ENCODE data around the gene ABHD12.

ABHD12 gene

DNA sequence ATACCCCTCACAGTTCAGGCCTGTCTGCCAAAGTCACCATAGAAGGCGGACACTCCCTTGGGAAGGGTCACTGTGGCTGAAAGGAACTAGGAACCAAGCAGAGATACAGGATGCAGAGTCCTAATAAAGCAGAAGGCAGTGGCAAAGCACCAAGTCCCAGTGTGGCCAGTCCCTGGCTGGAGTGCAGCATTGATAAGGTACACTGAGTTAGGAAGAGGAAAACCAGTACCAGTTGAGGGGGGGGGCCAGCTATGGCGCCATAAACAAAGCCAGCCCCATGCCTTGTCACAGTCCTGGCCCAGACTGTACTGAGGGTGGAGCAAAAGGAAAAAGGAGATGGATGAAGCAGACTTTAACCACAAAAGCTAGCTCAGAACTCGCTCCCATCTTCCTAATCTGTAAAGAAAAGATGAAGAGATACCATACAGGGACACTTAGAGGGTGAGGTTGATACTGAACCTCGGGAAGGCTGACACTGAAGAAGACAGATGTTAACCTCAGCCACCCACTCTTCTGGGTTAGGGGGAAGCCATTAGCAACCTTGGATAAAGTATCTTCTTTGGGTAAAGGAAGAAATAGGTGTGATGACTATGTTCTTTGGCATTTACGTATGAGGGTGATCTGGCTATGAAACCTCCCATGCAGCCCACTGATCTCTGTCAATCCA lies 7.8 kb downstream of the ABHD12 start:
- no peak for DNase-seq (ENCODE audit: low read depth in 2 of 2)

DNA sequence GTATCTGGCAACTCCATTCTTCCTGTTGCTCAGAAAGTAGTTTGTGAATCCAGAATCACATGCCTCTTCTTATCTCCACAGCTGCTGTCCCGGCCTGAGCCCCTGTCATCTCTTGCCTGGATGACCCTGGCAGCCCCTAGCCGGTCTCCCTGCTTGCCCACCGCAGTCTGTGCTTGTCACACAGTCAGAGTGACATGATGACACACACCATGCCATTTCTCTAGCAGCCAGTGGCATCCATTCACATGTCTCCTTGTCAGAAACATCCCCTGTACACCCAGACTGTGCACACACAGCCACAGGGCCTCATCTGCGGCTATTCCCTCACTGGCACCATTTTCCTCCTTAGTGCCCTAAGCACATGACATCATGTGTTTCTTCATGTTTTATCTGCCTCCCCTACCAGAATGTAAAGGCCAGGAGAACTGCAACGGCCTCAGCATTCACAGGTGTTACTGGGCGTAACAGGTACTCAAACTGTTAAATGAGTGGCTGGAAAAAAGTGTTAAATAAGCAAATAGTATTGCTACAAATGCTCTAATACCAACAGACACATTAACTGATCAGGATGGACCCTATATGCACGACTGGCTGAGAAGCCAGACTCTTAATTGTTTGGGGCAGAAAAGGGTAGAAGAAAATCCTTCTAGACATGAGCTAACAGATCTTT lies 9.6 kb downstream of the ABHD12 start:
- no peak for DNase-seq (ENCODE audit: low read depth in 2 of 2)

DNA sequence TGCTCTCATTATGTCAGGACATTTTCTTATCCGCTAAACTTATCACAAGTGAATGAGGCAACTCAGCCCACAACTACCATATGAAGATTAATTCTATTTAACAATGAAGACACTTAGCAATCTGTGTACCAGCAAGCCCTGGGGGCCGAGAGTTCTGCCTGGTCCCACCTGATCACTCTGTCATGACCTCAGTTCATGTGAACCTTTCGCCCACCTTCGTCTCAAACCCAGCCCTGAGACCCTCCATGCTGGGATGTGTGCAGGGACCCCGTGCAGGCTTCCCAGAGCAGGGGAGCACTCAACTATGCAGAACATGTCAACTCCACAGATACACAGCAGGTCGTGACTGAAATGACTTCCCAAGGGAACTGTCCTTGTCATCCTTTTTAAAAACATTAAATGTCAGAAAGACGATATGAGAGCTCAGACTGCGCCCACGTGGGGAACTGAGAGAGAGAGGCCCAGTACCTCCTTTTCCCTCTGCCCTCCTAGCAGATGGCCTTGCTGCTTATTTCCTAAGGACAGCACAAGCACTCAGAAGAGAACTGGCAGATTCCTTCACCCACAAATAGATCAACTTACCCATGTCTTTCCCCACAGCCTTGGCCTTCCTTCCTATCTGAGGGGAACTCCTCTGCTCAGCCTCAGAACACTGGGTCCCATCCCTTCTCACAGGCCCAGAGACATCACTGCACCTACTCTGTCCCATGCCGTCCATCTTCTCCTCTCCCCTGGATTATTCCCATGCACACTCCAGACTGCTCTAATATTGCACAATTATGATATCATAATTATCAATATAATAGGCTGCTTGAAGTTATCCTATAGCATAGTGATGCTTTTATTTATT lies 11.5 kb downstream of the ABHD12 start:
- no peak for DNase-seq (ENCODE audit: low read depth in 2 of 2)

DNA sequence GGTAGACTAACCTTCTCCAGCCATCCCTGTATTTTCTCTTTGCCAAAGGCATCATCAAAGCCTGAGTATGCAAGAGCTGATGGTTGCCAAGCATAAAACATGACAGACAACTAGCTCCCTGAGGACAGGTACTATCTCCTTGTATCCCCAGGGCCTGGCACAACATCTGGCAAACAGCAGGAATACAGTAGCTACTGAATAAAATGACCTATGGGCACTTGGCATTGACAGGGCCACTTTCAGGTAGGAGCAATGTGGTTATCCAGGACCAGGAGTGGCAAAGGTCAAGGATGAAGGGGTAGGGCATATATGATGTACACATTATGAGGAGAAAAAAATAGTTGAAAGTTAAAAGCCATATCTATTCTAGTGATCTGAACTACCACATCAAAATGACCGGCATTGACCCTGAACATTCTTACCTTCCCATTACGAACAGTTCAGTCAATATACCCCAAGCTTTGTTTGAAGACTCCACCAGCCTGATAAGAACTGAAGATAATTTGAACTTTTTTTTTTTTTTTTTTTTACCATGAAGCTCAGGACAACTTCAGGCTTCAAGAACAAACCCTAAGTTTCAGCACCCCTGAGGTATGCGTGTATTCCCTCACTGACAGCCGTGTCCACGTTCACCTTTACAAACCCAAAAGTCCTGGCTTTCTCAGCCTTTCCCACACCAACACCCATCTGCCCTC lies 12.3 kb downstream of the ABHD12 start:
- DNase-seq (ENCODE audit: low read depth in 2 of 2): no peak

DNA sequence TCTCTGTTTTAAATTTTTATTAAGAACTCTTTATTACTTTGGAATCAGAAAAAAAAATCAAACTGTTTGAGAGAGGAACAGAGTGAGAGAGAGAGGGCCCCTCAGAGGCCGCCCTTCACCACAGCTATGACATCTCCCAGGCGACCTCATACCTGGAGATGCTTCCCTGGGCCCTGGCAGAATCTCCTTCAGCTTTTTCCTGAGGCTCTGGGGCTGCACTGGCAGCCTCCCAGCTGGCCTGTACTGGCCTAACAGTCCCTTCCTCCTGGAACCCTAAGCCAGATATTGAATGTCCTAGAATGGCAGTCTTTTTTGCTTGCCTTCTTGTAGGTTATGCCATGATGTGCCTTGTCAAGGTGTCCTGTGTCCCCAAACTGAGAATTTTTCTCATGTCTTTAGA lies 13.7 kb downstream of the ABHD12 start:
- no peak for DNase-seq (ENCODE audit: low read depth in 2 of 2)

DNA sequence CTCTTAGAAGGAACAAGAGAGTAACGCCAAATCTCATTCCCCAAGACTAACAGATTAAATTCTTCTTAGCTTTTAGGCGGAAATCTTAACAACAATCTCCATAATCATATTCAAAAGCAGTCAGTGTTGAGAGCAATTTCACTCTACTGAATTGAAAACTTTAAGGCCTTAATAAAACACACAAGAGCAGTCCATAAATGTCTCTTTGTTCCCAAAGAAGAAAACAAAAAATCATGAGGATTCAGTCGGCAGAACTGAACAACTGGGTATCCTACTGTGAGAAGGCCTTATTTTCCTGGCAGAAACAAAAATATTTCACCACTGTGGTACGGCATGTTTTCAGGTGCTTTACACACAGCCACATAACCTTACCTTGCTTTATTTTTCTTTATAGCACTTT lies 14.4 kb downstream of the ABHD12 start:
- no peak for DNase-seq (ENCODE audit: low read depth in 2 of 2)

DNA sequence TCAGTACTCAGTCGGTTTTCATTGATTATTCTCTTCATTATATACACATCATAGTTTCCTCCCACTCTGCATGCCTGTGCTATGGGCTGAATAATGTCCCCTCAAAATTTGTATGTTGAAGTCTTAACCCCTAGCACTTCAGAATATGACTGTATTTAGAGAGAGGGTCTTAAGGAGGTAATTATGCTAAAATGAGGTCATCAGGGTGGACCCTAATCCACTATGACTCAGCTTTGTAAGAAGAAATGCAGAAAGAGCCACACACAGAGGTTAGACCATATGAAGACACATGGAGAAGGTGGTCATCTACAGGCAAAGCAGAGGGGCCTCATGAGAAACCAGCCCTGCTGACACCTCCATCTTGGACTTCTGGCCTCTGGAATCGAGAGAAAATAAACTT lies 15.8 kb downstream of the ABHD12 start:
- no peak for DNase-seq (ENCODE audit: low read depth in 2 of 2)

DNA sequence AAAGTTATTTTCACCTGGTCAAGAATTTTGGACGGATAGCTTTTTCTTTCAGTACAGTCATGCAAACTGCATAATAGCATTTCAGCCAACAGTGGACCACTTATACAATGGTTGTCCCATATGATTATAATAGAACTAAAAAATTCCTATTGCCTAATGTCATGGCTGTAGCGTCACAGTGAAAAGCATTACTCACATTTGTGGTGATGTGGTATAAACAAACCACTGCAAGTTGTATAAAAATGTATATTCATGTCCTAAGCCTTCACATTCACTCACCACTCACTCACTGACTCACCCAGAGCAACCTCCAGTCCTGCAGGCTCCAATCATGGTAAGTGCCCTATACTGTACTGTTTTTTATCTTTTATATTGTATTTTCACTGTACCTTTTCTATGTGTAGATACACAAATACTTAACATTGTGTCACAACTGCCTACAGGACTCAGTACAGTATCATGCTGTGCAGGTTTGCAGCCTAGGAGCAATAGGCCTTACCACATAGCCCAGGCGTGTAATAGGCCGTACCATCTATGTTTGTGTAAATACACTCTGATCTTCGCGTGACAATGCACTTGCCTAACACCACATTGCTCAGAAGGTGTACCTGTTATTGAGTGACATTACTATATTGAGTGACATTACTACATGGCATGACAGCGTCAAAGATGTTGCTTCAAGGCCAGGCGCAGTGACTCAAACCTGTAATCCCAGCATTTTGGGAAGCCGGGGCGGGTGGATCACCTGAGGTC lies 17.9 kb downstream of the ABHD12 start:
- DNase-seq (ENCODE audit: low read depth in 2 of 2): no peak

DNA sequence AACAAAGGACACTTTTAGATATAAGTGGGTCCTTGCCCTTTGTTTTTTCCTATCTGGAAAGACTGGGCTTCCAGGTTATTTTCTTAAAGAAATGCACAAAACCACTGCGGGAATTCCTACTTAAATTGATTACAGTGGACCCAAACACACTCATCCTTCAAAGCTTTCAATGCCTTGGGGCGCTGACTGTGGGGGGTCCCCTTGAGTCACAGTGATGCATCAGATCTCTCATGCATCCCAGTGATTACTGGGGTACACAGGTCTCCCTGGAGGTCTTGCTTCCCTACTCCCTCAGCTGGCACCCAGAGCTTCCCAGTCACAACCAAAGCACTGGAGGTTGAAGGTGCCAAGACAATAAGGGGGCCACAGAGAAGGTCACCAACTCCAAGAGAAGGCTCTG lies 20.7 kb downstream of the ABHD12 start:
- DNase-seq (ENCODE audit: low read depth in 2 of 2): no peak

DNA sequence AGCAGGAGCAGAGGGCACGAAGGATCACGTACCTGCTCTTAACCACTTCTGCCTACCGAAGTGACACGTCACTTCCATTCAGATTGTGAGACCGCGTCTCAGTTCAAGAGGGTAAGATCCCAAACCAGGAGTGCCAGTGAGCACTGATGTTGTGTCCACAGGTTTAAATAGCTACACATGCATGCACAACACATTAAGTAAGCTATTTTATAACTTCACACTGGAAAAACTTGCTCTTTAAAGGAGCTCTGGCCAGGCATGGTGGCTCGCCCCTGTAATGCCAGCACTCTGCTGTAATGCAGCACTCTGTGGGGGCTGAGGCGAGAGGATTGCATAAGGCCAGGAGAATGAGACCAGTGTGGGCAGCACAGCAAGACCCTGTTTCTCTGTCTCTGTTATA lies 21.1 kb downstream of the ABHD12 start:
- no peak for DNase-seq (ENCODE audit: low read depth in 2 of 2)

DNA sequence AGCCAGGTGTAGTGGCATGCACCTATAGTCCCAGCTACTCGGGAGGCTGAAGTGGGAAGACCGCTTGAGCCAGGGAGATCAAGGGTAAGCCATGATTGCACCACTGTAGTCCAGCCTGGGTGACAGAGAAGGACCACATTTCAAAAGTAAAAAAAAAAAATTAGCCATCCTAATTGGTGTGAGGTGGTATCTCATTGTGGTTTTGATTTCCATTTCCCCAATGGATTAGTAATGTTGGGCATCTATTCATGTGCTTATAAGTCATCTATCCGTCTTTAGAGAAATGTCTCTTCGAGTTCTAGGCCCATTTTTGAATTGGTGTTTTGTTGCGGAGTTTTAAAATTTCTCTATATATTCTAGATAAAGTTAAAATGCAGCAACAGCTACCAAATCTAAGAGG lies 21.7 kb downstream of the ABHD12 start:
- DNase-seq (ENCODE audit: low read depth in 2 of 2): no peak

DNA sequence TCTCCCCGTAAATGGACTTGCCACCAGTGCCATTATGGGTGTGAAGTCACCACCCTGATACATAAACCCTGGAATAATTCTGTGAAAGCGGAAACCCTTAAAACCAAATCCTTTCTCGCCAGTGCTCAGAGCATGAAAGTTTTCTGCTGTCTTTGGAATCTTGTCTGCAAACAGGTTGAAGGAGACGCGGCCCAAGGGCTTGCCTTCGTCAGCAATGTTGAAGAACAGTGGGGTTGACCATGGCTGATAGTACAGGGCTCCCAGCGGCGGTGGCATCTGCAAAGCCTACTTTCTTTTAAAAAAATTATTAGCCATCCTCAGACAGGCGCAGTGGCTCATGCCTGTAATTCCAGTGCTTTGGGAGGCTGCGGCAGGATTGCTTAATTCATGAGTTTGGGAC lies 22.1 kb downstream of the ABHD12 start:
- DNase-seq (ENCODE audit: low read depth in 2 of 2): no peak

DNA sequence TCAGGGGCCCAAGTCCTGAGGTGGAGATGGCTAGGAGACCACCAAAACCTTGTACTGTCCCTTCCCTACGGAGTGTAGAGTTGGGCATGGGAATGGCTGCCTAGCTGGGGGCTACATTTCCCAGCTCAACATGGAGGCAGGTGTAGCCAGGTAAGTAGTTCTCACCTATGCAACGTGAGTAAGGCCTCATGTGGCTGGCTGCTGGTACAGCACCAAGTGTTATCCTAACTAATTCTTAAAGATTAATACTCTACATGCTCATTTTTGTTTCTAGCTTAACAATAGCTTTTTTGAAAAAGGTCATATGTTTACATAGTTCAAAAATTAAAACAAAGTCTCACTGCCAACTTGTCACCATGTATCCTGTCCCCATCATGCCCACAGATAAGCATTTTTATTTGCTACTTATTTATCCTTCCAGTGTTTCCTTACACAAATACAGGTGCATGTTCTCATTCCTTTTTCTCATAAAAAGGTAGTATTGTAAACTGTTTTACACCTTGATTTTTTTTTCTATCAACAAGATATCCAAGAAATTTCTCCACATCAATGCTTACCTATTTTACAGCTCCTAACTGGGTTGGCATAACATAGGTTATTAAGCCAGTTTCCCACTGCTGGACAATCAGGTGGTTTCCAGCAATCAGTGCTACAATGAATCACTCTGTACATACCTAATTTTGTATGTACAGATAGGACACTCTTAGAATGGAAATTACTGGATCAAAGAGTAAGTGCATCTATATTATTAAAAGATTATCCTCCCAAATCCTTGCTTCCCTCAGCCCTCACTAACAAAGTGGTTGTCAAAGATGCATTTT lies 25.5 kb downstream of the ABHD12 start:
- DNase-seq (ENCODE audit: low read depth in 2 of 2): no peak

DNA sequence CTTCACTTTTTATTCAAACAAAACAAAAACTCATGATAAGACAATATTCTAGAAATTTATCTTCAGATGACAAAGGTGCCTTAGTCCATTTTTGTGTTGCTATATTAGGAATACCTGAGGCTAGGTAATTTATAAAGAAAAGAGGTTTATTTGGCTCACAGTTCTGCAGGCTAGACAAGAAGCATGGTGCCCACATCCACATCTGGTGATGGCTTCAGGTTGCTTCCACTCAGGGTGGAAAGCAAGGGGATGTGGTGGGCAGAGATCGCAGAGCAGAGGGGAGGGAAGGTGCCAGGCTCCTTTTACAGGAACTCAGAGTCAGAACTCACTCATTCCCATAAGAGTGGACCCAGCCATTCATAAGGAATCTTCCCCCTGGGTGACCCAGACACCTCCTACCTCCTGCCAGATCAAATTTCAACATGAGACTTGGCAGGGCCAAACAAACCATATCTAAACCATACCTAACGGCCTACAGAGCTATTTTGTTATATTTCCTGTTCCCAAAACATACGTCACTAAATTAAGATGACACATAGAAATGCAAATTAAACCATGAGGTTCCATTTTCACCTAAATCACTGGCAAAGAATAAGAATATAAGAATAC lies 26.4 kb downstream of the ABHD12 start:
- DNase-seq (ENCODE audit: low read depth in 2 of 2): no peak

DNA sequence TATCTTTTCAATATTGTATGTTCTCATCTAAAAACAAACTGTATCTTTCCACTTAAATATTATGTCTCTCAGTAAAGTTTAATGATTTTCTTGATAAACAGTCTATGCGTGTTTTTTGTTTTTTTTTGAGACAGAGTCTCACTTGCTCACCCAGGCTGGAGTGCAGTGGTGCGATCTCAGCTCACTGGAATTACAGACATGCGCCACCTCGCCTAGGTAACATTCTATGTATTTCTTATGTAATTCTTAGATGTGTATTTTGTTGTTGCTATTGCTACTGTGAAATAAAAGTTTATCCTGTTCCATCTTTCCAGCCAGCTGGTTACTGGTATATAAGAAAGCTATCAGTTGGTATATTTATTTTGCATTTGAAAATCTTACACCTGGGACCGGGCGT lies 29.4 kb downstream of the ABHD12 start:
- DNase-seq (ENCODE audit: low read depth in 2 of 2): no peak

DNA sequence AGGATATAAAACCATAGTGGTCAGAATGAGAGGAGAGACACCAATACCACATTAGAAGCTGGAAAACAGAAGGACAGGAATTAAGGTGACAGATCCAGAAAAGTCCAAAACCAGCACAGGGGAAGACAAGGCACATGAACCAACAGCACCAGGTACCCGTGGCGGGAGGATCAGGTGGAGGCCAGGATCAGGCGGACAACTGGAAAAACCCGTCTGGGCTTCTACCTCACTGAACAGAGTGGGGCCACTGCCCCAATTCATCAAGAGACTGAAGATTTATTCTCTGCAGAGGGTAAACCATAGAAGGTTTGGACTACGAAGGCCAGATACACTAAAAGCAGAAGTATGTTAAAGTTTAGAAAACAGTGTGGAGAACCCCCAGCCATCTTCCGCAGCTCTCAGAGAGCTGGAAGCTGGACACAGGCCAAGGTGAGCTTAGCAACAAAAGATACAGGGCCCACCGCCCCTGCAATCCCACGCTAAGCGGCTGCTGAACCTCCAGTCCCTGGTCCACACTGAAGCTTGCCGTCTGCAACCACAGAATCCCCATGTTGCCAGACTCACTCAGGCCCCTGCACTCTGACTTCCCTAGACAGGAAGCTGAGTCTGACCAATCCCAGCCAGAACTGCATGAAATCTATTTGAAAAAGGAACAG lies 29.9 kb downstream of the ABHD12 start:
- no peak for DNase-seq (ENCODE audit: low read depth in 2 of 2)

DNA sequence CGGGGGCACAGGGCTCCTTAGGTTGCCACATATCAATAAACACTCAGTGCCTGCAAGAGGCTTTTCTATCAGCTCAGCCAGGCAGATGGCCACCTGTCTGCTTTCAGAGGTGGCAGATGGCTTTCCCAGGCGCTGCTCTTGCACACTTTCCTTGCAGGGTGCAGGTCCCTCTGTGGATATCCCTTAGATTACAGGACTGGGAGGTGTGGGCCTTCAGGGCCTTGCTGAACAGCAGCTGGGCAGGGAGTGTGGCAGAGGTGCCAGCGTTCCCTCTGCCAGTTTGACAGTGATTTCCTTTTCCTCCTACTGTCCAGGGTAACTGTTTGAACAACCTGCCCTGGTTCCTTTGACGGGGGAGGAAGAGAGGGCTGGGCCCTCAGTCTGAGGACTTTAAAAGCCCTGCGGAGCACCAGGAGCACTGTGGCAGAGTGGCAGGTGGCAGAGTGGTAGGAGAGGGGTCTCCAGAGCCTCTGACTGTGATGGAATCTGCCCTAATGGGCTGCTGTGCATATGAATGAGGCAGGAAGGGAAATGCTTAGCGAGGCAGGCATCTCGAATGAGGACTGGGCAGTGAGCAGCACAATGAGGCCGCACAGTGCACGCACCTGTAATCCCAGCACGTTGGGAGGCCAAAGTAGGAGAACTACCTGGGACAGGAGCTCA lies 34.2 kb downstream of the ABHD12 start:
- no peak for DNase-seq (ENCODE audit: low read depth in 2 of 2)

DNA sequence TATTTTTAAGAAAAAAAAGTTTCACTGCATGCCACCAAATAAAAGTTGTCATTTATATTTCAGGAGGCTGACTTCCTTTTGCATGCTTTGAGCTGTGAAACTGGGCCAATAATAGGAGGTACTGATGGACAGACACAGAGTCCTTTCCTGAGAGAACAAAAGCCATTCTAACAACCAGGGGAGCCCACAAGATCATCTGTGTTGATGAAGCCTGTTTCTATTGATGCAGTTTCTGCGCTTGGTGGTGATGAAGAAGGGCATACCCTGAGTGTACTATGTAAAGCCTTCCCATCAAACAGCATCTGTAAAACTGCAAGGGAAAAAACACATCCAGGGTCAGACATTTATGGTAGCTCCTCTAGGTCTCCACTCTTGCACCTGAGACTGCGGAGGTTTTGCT lies 34.8 kb downstream of the ABHD12 start:
- DNase-seq (ENCODE audit: low read depth in 2 of 2): no peak

DNA sequence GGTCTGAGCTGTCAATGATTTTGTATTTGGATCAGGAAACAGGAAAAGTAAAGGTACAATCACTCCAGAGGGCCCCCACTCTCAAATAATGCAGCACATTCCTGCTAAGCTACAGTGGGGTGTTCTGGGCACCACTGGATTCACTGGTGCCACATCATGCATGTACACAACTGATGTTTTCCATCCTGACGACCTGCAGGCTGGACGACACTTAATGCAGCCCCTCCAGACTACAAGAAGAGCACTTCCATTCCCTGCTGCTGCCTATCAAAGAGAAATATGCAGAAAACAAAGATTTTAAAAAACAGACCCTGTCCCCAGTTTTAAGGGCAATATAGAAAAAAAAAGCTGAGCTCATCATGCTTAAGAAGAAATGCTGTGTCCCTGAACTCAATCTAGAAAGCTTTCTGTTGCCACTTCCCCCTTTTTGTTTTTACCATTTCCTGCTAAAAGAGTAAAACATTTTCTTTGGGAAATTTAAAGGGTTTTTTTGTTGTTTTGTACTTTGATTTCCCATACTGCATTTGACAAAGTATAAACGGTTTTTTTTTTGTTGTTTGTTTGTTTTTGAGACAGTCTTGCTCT lies 35.5 kb downstream of the ABHD12 start:
- no peak for DNase-seq (ENCODE audit: low read depth in 2 of 2)

Measured in stimulated activated CD4-positive, alpha-beta T cell treated with anti-CD3 and anti-CD28 coated beads, Interleukin-4, amount 100 ng/mL, for 48 hours (primary cell).